Measurements from ENCODE around the gene EXTL1. TPM values are rescaled to one million over a fixed set of nuclear protein-coding genes. Genes with fewer than 3 reads are reported as not detected.

EXTL1 gene
- total RNA-seq, 1 donor from 2014 or later = under 0.01 TPM

- DNase-seq (ENCODE audit: low read depth in 2 of 2) = no peak
Measured at GRCh38 chr1:26070296-26070962, 48.9 kb downstream of the EXTL1 start.

- DNase-seq (ENCODE audit: low read depth in 2 of 2) = no peak
Measured at GRCh38 chr1:26070963-26071342, 49.4 kb downstream of the EXTL1 start.

GRCh38 chr1:26072305-26072704, 50.7 kb downstream of the EXTL1 start:
- peak; percentile 9 to 25 for DNase-seq (ENCODE audit: low read depth in 2 of 2)

- no peak for DNase-seq (ENCODE audit: low read depth in 2 of 2)
Measured at GRCh38 chr1:26075421-26076144, 54.0 kb downstream of the EXTL1 start.

GRCh38 chr1:26077524-26077923, 55.9 kb downstream of the EXTL1 start:
- DNase-seq (ENCODE audit: low read depth in 2 of 2) = no peak

- no peak for DNase-seq (ENCODE audit: low read depth in 2 of 2)
Measured at GRCh38 chr1:26078286-26079177, 57.0 kb downstream of the EXTL1 start.

- DNase-seq (ENCODE audit: low read depth in 2 of 2) = no peak
Measured at GRCh38 chr1:26079178-26079563, 57.6 kb downstream of the EXTL1 start.

GRCh38 chr1:26079960-26080814, 58.6 kb downstream of the EXTL1 start:
- no peak for DNase-seq (ENCODE audit: low read depth in 2 of 2)

GRCh38 chr1:26081267-26082019, 59.9 kb downstream of the EXTL1 start:
- DNase-seq (ENCODE audit: low read depth in 2 of 2) = no peak

GRCh38 chr1:26082020-26082350, 60.4 kb downstream of the EXTL1 start:
- no peak for DNase-seq (ENCODE audit: low read depth in 2 of 2)

GRCh38 chr1:26083208-26083607, 61.6 kb downstream of the EXTL1 start:
- DNase-seq (ENCODE audit: low read depth in 2 of 2) = peak in 1 of 2 donors; percentile 21

GRCh38 chr1:26084091-26084561, 62.6 kb downstream of the EXTL1 start:
- no peak for DNase-seq (ENCODE audit: low read depth in 2 of 2)

- DNase-seq (ENCODE audit: low read depth in 2 of 2) = no peak
Measured at GRCh38 chr1:26084844-26085243, 63.3 kb downstream of the EXTL1 start.

Other genes starting within 250 kb of the EXTL1 start
- gene SELENON, start 221.6 kb upstream of the EXTL1 start, total RNA-seq = 21.8 and 27.8 TPM in 2 replicates
- gene MTFR1L, start 201.8 kb upstream of the EXTL1 start, total RNA-seq = 21.6 and 30.6 TPM in 2 replicates
- gene AUNIP, start 162.3 kb upstream of the EXTL1 start, total RNA-seq = 0.60 and 2.0 TPM in 2 replicates
- 8.3 and 18.7 TPM in 2 replicates for gene PAQR7, start 146.1 kb upstream of the EXTL1 start, total RNA-seq
- 162 and 212 TPM in 2 replicates for gene STMN1, start 115.4 kb upstream of the EXTL1 start, total RNA-seq
- 9.2 and 32.7 TPM in 2 replicates for gene PAFAH2, start 23.7 kb upstream of the EXTL1 start, total RNA-seq
- not detected in 2 replicates for gene SLC30A2, start 24.3 kb downstream of the EXTL1 start, total RNA-seq
- gene TRIM63, start 45.9 kb downstream of the EXTL1 start, total RNA-seq = under 0.01 TPM in 1 of 2 replicates, not detected in the other
- 3.7 and 4.2 TPM in 2 replicates for gene PDIK1L, start 90.0 kb downstream of the EXTL1 start, total RNA-seq
- 4.8 and 6.0 TPM in 2 replicates for gene FAM110D, start 137.3 kb downstream of the EXTL1 start, total RNA-seq
- gene C1orf232, start 147.2 kb downstream of the EXTL1 start, total RNA-seq = not detected in 2 replicates
- gene ZNF593, start 148.1 kb downstream of the EXTL1 start, total RNA-seq = 28.8 and 29.2 TPM in 2 replicates
- gene ZNF593OS, start 150.1 kb downstream of the EXTL1 start, total RNA-seq = not detected in 2 replicates
- gene CNKSR1, start 155.7 kb downstream of the EXTL1 start, total RNA-seq = not detected in 2 replicates
- not detected in 2 replicates for gene CATSPER4, start 168.8 kb downstream of the EXTL1 start, total RNA-seq
- 4.2 and 4.8 TPM in 2 replicates for gene CEP85, start 212.4 kb downstream of the EXTL1 start, total RNA-seq

Data from lung microvascular endothelial cell (primary cell).